Measurements from ENCODE around the gene PDCD1. TPM values are rescaled to one million over a fixed set of nuclear protein-coding genes. Genes with fewer than 3 reads are reported as not detected.

The PDCD1 gene
- polyA plus RNA-seq, 1 experiment: not detected

DNA sequence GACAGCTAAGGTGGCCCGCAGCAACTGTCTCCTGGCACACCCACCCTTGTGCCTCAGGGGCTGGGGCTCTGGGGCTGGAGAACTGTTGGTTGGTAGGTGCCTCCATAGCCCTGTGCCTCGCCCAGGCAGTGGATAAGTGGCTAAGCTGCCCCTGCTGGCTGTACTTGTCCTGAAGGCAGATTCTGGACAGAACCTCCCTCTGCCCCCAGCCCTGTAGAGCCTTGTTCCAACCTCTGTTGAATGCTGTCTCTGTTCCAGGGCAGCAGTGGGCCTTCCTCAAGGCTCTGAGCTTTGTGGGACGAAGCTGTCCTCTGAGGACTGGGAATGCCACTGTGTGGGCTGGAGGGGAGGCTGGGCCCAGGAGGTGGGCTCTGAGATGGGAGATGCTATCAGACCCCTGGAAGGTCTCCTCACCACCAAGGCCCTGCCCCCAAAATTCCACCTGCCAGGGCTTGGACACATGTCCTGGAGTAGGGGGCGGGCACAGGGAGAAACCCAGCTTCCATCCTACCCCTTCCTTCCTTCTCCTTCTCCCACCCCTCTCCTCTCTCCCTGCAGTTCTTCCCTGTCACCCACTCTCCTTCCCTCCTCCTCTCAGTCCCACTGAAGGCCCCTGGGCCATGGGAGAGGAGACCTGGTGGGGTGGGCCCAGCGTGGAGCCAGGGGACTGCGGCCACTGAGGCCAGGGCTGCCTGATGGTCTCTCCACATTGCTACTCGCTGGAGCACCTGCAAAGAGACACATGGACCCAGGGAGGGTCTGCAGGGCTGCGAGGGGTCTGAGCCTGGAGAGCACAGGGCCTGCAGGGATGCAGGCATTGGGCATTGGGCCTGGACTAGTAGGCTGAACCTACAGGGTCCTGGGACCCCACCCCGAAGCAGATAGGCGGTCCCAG, 1.7 kb upstream of the PDCD1 start:
- DNase-seq (ENCODE audit: low read depth, low spot score): no peak
- Histone ChIP-seq H3K9me3 (ENCODE audit: control insufficient read depth, insufficient read depth, low read length) (peaks cover 14% of the 10 kb centered on the region; the same call in 1 of the 2 replicates), H3K27me3 (ENCODE audit: control insufficient read depth, insufficient read depth, low read length) (peaks cover 5% of the 10 kb centered on the region), H3K4me3 (ENCODE audit: low read depth, low read length) (no peak overlapping the region), H3K27ac (ENCODE audit: low read depth, low read length) (no peak overlapping the region)
- TF ChIP-seq, protein P1, sequence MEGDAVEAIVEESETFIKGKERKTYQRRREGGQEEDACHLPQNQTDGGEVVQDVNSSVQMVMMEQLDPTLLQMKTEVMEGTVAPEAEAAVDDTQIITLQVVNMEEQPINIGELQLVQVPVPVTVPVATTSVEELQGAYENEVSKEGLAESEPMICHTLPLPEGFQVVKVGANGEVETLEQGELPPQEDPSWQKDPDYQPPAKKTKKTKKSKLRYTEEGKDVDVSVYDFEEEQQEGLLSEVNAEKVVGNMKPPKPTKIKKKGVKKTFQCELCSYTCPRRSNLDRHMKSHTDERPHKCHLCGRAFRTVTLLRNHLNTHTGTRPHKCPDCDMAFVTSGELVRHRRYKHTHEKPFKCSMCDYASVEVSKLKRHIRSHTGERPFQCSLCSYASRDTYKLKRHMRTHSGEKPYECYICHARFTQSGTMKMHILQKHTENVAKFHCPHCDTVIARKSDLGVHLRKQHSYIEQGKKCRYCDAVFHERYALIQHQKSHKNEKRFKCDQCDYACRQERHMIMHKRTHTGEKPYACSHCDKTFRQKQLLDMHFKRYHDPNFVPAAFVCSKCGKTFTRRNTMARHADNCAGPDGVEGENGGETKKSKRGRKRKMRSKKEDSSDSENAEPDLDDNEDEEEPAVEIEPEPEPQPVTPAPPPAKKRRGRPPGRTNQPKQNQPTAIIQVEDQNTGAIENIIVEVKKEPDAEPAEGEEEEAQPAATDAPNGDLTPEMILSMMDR (IDR thresholded peaks at IDR 0.05; ENCODE audit: low read depth, low read length): no peak
- CTCF ChIA-PET: interaction anchor here (1.0 to 1.7 kb wide), 2 partner anchors 8 to 18 kb away, joined by 3 to 4 read pairs; no protein-coding TSS in a partner anchor
- POLR2A ChIA-PET: no interaction called here

DNA sequence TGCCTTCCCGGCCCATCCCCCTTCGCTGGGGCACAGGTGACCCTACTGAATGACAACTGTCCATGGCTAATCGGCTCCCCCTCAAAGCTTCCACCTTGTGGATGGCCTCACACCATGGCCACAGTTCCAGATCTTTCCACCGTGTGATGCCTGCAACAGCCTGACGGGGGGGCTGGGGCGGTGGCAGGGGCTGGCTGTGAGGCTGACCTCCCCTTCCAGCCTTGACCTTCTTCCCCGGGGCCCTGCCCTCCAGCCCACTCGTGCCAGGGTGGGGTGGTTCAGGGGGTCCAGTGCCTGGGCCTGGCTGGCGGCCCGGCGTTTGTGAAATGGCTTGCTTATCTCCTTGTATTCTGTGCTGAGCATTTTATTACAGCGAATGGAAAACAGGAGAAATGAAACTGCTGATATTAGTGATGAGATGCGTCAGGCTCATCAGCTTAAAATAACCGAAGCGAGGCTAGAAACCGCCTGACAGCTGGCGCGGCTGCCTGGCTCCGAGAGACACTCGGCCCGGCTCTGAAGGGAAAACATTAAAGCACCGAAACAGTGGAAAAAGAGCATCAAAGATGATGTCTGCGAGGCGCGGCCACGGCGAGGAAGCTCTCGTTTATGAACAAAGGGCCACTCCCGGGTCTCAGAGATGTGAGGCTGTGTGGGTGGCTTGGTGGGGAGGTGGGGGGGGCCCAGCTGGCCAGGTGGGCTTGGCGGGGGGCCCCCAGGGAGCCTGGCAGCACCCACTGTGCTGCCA, 916 bp upstream of the PDCD1 start:
- Histone ChIP-seq H3K27me3 (ENCODE audit: control insufficient read depth, insufficient read depth, low read length) (peaks cover 8% of the 10 kb centered on the region), H3K9me3 (ENCODE audit: control insufficient read depth, insufficient read depth, low read length) (peaks cover 5% of the 10 kb centered on the region; the same call in 1 of the 2 replicates), H3K4me3 (ENCODE audit: low read depth, low read length) (peak overlapping the region; percentile 31), H3K27ac (ENCODE audit: low read depth, low read length) (peak overlapping the region; percentile 39)
- ChIA-PET POLR2A (interaction anchor here (0.6 kb wide), 1 partner anchor 15 kb away, joined by 3 read pairs; no protein-coding TSS in a partner anchor), CTCF (interaction anchor here (1.0 to 1.7 kb wide), 2 partner anchors 9 to 19 kb away, joined by 3 to 4 read pairs; no protein-coding TSS in a partner anchor)
- no peak for DNase-seq (ENCODE audit: low read depth, low spot score)
- TF ChIP-seq, protein P1 (IDR thresholded peaks at IDR 0.05; ENCODE audit: low read depth, low read length): peak; percentile 34

DNA sequence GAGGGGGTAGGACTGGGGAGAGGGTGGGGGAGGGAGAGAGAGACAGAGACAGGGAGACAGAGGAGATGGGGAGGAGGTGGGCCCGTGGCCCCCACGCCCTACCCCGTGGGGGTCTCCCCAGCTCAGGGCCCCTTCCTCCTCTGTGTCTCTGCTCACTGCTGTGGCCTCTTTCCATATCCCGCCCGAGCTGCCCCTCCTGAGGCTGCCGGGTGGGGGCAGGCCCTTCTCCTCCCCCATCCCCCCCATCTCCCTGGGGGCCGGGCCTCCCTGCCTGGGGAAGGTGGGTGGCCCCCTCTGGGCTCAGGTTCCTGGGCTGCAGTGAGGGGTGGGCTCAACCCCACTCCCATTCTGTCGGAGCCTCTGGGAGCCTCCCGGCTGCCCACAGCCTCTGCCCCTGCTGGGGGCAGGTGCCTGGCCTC, 332 bp upstream of the PDCD1 start:
- Histone ChIP-seq H3K27ac (ENCODE audit: low read depth, low read length) (no peak overlapping the region), H3K9me3 (ENCODE audit: control insufficient read depth, insufficient read depth, low read length) (peaks cover 3% of the 10 kb centered on the region; the same call in 1 of the 2 replicates), H3K27me3 (ENCODE audit: control insufficient read depth, insufficient read depth, low read length) (peaks cover 8% of the 10 kb centered on the region), H3K4me3 (ENCODE audit: low read depth, low read length) (no peak overlapping the region)
- CTCF ChIA-PET: interaction anchor here (1.7 kb wide), 1 partner anchor 9 kb away, joined by 4 read pairs; no protein-coding TSS in a partner anchor
- POLR2A ChIA-PET: no interaction called here
- DNase-seq (ENCODE audit: low read depth, low spot score): no peak
- TF ChIP-seq, protein P1 (IDR thresholded peaks at IDR 0.05; ENCODE audit: low read depth, low read length): no peak

DNA sequence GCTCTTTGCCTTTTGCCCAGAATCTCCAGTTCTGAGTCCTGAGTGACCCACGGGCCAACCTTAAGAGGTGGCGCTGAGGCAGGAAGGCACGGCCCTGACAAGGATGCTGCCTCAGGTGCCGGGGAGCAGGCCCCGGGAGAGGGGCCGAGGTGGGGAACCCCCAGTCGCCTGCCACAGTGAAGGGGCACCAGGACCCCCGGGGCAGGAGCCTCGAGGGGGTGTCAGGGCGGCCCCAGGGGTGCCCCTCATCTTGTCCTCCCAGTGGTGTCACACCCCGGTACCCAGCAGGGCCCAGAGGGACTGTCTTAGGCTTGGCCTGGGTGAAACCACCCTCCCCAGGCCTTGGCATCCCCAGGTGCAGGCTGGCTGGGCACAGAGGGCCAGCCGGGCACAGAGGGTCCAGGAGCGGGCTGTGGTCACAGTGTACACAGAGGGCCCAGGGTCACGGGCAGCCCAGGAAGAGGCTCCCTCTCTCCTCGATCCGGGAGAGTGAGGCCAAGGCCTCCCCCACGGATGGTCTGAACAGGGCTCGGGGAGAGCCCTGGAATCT, 1.0 kb downstream of the PDCD1 start:
- H3K4me3 ChIP-seq (ENCODE audit: low read depth, low read length): no peak overlapping the region
- ChIA-PET POLR2A (no interaction called here), CTCF (no interaction called here)
- TF ChIP-seq, protein P1 (IDR thresholded peaks at IDR 0.05; ENCODE audit: low read depth, low read length): no peak
- no peak for DNase-seq (ENCODE audit: low read depth, low spot score)
- H3K9me3 ChIP-seq (ENCODE audit: control insufficient read depth, insufficient read depth, low read length): peaks cover 3% of the 10 kb centered on the region; the same call in 1 of the 2 replicates
- H3K27ac ChIP-seq (ENCODE audit: low read depth, low read length): no peak overlapping the region
- peaks cover 6% of the 10 kb centered on the region for H3K27me3 ChIP-seq (ENCODE audit: control insufficient read depth, insufficient read depth, low read length)

Data from AG04450 (cell line).